Measurements from ENCODE around the gene RBM23.
A peak's percentile ranks its signal among the peaks of the same experiment; 100 is the strongest.
"Not testable (repeated sequence)": the region's sequence is repeated elsewhere in the genome, so short reads cannot be mapped to it uniquely, and the experiment has no call there.

RBM23 gene

GRCh38 chr14:22918804-22919600 is at the start of gene RBM23:
TSS of gene RBM23 (minus strand) at chr14:22919149.
- peak; percentile 100 for DNase-seq

GRCh38 chr14:22966783-22967269 is 47.9 kb upstream of the RBM23 start:
- DNase-seq: no peak

GRCh38 chr14:22965916-22966782 is 47.2 kb upstream of the RBM23 start:
- not testable (repeated sequence) for DNase-seq

GRCh38 chr14:22962061-22962676 is 43.2 kb upstream of the RBM23 start:
- no peak for DNase-seq

GRCh38 chr14:22955702-22956569 is 37.0 kb upstream of the RBM23 start:
- no peak for DNase-seq

- no peak for DNase-seq
Observed at GRCh38 chr14:22952418-22952817, 33.5 kb upstream of the RBM23 start.

GRCh38 chr14:22951795-22952194 is 32.8 kb upstream of the RBM23 start:
- DNase-seq: not testable (repeated sequence)

GRCh38 chr14:22945642-22946041 is 26.7 kb upstream of the RBM23 start:
- no peak for DNase-seq

- no peak for DNase-seq
Observed at GRCh38 chr14:22939684-22940083, 20.7 kb upstream of the RBM23 start.

- DNase-seq: no peak
Observed at GRCh38 chr14:22935156-22935555, 16.2 kb upstream of the RBM23 start.

- DNase-seq: no peak
Observed at GRCh38 chr14:22932146-22932545, 13.2 kb upstream of the RBM23 start.

- no peak for DNase-seq
Observed at GRCh38 chr14:22929961-22930364, 11.0 kb upstream of the RBM23 start.

- peak; percentile 100 for DNase-seq
Observed at GRCh38 chr14:22929104-22929960, 10.4 kb upstream of the RBM23 start, which contains the start of gene PRMT5. TSS of gene PRMT5 (minus strand) at chr14:22929376. CDS start at chr14:22929361, 15 bp downstream.

GRCh38 chr14:22928237-22929103 is 9.5 kb upstream of the RBM23 start:
- no peak for DNase-seq

- no peak for DNase-seq
Observed at GRCh38 chr14:22926316-22926715, 7.4 kb upstream of the RBM23 start.

- DNase-seq: no peak
Observed at GRCh38 chr14:22925513-22925912, 6.6 kb upstream of the RBM23 start.

GRCh38 chr14:22923746-22924145 is 4.8 kb upstream of the RBM23 start:
- no peak for DNase-seq

- DNase-seq: no peak
Observed at GRCh38 chr14:22922294-22922693, 3.3 kb upstream of the RBM23 start.

- no peak for DNase-seq
Observed at GRCh38 chr14:22920697-22921096, 1.7 kb upstream of the RBM23 start.

- no peak for DNase-seq
Observed at GRCh38 chr14:22919601-22919921, 612 bp upstream of the RBM23 start.

Data from NCI-H446 treated with DMSO at 0.1 percent for 48 hours (cell line).